ENCODE measurements around the gene D2HGDH. TPM values are rescaled to one million over a fixed set of nuclear protein-coding genes. Genes with fewer than 3 reads are reported as not detected.
A peak's percentile ranks its signal among the peaks of the same experiment; 100 is the strongest.

Gene D2HGDH
- total and polyA plus RNA-seq, 2 of the 13 experiments (the other 11 are each of a cell fraction or from before 2014, with no cell fraction given), result 19.2 to 20.3 TPM

DNA sequence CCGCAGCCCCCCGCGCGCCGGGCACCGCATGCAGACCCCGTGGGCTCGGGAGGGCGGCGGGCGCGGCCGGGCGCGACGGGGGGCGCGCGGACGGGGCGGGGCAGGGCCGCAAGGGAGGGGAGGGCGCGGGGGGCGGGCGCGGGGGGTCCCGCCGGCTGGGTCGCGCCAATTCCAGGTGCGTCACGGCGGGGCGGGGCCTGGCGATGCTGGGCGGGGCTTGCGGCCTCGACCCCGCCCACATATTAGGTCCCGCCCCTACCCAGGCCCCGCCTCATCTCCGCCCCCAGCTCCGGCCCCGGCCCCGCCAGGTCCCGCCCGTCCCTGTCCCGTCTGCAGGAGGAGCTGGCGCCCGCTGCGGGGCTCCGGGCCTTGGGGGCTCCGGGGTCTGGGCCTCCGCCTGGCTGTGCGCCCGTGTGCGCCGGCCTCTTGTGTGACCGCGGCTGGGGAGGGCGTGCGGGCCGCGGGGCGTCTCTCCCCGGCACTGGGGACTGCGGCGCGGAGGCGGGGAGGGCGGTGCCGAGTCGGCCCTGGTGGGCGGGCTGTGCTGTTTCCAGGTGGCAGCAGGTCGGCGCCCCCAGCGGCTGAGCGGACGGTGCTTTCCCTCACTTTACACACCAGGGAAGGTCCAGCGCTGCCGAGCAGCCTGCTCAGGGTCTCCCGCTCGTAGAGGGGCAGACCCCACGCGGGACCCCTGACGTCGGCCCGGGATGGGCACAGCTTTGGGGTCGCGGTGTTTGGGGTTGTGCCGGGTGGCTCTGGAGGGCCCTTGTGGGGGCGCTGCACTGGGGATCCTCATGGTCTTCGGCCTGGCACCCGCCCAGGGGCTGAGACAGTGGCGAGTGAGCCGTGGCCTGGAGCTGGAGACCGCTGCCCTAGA lies 32.0 kb upstream of the D2HGDH start (continued):
- TF ChIP-seq, protein P1, sequence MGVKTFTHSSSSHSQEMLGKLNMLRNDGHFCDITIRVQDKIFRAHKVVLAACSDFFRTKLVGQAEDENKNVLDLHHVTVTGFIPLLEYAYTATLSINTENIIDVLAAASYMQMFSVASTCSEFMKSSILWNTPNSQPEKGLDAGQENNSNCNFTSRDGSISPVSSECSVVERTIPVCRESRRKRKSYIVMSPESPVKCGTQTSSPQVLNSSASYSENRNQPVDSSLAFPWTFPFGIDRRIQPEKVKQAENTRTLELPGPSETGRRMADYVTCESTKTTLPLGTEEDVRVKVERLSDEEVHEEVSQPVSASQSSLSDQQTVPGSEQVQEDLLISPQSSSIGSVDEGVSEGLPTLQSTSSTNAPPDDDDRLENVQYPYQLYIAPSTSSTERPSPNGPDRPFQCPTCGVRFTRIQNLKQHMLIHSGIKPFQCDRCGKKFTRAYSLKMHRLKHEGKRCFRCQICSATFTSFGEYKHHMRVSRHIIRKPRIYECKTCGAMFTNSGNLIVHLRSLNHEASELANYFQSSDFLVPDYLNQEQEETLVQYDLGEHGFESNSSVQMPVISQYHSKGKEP (CRISPR knock-in tag; IDR thresholded peaks at IDR 0.05), result no peak
- TF ChIP-seq, protein P2, sequence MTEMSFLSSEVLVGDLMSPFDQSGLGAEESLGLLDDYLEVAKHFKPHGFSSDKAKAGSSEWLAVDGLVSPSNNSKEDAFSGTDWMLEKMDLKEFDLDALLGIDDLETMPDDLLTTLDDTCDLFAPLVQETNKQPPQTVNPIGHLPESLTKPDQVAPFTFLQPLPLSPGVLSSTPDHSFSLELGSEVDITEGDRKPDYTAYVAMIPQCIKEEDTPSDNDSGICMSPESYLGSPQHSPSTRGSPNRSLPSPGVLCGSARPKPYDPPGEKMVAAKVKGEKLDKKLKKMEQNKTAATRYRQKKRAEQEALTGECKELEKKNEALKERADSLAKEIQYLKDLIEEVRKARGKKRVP (CRISPR knock-in tag; IDR thresholded peaks at IDR 0.05), result no peak
- peak; percentile 9; the same call in 1 of the 2 replicates for TF ChIP-seq NR2F2 (IDR thresholded peaks at IDR 0.05; ENCODE audit: borderline replicate concordance, low read depth)
- TF ChIP-seq, protein P3, sequence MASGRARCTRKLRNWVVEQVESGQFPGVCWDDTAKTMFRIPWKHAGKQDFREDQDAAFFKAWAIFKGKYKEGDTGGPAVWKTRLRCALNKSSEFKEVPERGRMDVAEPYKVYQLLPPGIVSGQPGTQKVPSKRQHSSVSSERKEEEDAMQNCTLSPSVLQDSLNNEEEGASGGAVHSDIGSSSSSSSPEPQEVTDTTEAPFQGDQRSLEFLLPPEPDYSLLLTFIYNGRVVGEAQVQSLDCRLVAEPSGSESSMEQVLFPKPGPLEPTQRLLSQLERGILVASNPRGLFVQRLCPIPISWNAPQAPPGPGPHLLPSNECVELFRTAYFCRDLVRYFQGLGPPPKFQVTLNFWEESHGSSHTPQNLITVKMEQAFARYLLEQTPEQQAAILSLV (CRISPR knock-in tag; IDR thresholded peaks at IDR 0.05; ENCODE audit: borderline replicate concordance), result peak; percentile 74; the same call in 1 of the 2 replicates
- TF ChIP-seq JUND (CRISPR knock-in tag; IDR thresholded peaks at IDR 0.05), result no peak
- TF ChIP-seq MEF2D (CRISPR knock-in tag; IDR thresholded peaks at IDR 0.05), result 0 out of 2 replicates have a peak, but pooled peaks have one; percentile 42
- TF ChIP-seq JDP2 (CRISPR knock-in tag; IDR thresholded peaks at IDR 0.05; ENCODE audit: borderline replicate concordance), result no peak
- 0 out of 2 replicates have a peak, but pooled peaks have one; percentile 21 for TF ChIP-seq ZNF232 (CRISPR knock-in tag; IDR thresholded peaks at IDR 0.05; ENCODE audit: borderline replicate concordance)
- peak; percentile 38 for TF ChIP-seq HNRNPK (IDR thresholded peaks at IDR 0.05; ENCODE audit: low read depth, low read length, poor library complexity, severe bottlenecking)
- TF ChIP-seq FOXP1 (IDR thresholded peaks at IDR 0.05), result no peak
- no peak for TF ChIP-seq FOXP1 (CRISPR knock-in tag; IDR thresholded peaks at IDR 0.05)
- TF ChIP-seq CREM (IDR thresholded peaks at IDR 0.05), result no peak
- TF ChIP-seq CREM (CRISPR knock-in tag; IDR thresholded peaks at IDR 0.05), result no peak
- no peak for TF ChIP-seq KMT2B (CRISPR knock-in tag; IDR thresholded peaks at IDR 0.05)
- 0 out of 2 replicates have a peak, but pooled peaks have one; percentile 31 for TF ChIP-seq KLF9 (CRISPR knock-in tag; IDR thresholded peaks at IDR 0.05; ENCODE audit: low read depth)
- TF ChIP-seq, protein P4, sequence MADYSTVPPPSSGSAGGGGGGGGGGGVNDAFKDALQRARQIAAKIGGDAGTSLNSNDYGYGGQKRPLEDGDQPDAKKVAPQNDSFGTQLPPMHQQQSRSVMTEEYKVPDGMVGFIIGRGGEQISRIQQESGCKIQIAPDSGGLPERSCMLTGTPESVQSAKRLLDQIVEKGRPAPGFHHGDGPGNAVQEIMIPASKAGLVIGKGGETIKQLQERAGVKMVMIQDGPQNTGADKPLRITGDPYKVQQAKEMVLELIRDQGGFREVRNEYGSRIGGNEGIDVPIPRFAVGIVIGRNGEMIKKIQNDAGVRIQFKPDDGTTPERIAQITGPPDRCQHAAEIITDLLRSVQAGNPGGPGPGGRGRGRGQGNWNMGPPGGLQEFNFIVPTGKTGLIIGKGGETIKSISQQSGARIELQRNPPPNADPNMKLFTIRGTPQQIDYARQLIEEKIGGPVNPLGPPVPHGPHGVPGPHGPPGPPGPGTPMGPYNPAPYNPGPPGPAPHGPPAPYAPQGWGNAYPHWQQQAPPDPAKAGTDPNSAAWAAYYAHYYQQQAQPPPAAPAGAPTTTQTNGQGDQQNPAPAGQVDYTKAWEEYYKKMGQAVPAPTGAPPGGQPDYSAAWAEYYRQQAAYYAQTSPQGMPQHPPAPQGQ (CRISPR knock-in tag; IDR thresholded peaks at IDR 0.05; ENCODE audit: borderline replicate concordance), result no peak
- TF ChIP-seq POLR2A (IDR thresholded peaks at IDR 0.05; ENCODE audit: insufficient read depth in 1 of 2, low read depth in 2 of 2, low read length in 2 of 2), result peak; percentile 38 to 45; a peak in 2 of 4 replicates
- TF ChIP-seq ZNF879 (CRISPR knock-in tag; IDR thresholded peaks at IDR 0.05), result no peak
- 0 out of 2 replicates have a peak, but pooled peaks have one; percentile 53 for TF ChIP-seq MYNN (CRISPR knock-in tag; IDR thresholded peaks at IDR 0.05; ENCODE audit: low read depth)
- TF ChIP-seq ASH2L (IDR thresholded peaks at IDR 0.05; ENCODE audit: insufficient read length, low read depth, low read length), result no peak
- TF ChIP-seq KLF16 (CRISPR knock-in tag; IDR thresholded peaks at IDR 0.05), result peak in 1 of 2 experiments; percentile 70; a peak in 2 of 4 replicates

Data from HepG2 (cell line).